ENCODE data around the gene PGGHG.

Gene PGGHG

GRCh38 chr11:293852-294661 lies 5.1 kb downstream of the PGGHG start:
- no peak for DNase-seq

DNA sequence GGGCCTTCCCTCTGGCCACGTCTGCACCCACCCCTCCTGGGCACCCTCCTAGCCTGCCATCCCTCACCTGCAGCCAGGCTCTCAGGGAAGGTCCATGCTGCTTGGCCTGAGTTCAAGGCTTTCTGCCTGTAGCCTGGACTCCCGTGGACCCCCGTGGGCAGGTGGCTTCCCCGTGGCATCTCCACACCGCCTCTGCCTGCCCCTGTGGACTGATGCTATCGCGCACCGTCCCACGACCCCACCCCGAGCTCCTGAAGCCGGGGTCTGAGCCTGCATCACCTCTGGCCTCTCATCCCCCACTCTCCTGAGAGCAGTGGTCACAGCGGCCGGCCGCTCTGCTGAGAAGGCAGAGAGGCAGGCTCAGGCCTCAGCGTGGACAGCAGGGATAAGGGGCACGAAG lies 5.9 kb downstream of the PGGHG start:
- no peak for DNase-seq
- intact Hi-C loops (cut with DNase I): no loop called here

More at GRCh38 chr11:293852-294661, 5.1 kb downstream of the PGGHG start:
- intact Hi-C loops (cut with DNase I): no loop called here

- intact Hi-C loops (cut with DNase I): no loop called here
- no peak for DNase-seq
Measured at GRCh38 chr11:295351-296170, 6.6 kb downstream of the PGGHG start.

GRCh38 chr11:296171-297050 lies 7.5 kb downstream of the PGGHG start:
- no peak for DNase-seq
- intact Hi-C loops (cut with DNase I): no loop called here

DNA sequence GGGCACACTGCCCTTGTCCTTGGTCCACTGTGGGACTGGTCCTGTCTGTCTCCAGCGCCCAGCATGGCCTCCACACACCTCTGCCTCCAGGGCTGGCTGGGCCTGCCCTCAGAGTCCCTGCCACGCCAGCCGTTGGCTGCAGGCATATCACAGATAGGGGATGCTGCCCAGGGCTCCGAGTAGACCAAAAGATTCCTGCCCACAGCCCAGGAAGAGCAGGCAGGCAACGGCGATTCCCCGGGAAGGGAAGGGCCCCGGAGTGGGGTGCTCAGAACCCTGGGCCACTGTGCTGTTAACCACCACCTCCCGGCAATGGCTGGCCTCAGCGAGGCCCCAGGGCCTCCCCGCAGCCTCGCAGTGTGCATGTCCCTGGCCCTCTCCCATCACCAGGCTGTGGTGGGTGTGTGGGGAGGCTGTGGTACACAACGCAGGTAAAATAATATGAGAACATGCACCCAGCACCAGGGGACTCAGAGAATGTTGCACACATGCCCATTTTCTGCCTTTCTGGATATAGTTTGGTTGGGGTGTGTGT lies 8.2 kb downstream of the PGGHG start:
- intact Hi-C loops (cut with DNase I): no loop called here
- DNase-seq: no peak

- DNase-seq: no peak
- intact Hi-C loops (cut with DNase I): no loop called here
Measured at GRCh38 chr11:297586-298405, 8.9 kb downstream of the PGGHG start.

DNA sequence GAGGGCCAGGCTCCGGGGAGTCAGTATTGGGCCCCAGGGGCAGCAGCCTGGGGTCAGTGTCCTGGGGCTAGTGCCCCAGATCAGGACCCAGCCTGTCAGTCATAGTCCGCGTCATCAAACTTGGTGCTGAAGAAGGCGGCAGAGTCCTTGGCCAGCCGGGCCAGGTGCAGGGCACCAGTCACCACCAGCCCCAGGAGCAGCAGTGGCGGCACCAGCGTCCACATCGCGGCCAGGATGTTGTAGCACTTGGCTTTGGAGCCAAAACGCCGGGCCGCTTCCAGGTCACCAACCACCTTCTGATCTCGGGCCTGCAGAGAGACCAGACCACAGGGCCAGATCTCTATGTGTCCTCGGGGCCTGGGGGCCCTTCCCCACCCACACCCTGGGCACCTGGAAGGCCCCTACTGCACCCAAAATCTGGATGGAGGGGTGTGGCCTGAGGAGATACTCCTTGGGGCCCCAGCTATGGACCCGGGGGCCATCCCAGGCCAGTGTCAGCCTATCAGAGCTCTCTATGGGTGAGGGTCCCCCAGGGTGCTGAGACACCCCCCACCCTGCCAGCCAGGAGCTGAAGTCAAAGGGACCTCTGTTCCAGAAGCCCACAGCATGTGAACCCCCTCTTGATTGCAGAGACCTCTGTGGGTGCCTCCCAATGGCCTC lies 9.6 kb downstream of the PGGHG start:
- intact Hi-C loops (cut with DNase I): no loop called here
- no peak for DNase-seq

GRCh38 chr11:299081-299891 lies 10.4 kb downstream of the PGGHG start, which contains the start of gene IFITM5:
TSS of gene IFITM5 (minus strand) at chr11:299526. CDS start at chr11:299490, 36 bp downstream.
- no peak for DNase-seq
- intact Hi-C loops (cut with DNase I): no loop called here

DNA sequence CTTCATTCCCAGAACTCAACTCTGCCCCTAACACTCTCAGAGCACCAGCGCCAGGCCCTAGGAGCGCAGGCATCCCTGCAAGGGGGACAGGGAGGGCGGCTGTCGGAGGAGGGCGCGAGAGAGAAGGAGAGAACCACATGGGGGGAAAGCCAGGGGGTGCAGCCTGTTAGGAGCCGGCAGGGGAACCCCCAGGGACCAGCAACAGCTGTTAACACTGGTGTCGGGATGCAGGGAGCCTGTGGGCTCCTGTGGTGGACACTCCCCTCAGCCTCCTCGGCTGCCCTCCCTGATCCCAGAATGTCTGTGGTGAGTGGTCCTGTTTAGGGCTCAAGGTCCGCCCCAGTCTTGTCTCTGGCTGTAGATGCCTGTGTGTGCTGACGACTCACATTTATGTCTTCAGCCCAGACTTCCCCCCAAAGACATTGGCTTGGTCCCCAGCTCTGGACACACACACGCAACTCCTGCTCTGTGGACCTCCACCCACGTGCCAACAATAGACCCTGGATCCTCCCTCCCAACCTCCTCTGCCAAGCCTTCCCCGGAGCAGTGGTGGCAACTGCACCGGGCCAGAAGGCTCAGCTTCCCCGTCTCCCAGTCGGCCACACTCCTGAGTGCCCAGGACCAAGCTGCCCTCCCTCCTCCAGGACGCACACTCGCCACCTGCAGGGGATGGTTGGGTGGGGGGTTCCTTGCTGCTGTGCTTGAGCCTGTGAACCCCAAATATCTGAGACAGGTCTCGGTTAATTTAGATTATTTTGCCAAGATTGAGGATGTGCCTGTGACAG lies 11.2 kb downstream of the PGGHG start:
- DNase-seq: peak in 1 of 42 donors; percentile 20
- intact Hi-C loops (cut with DNase I): loop anchor here (10.0 kb wide), 1 partner anchor 55 kb away; no protein-coding TSS in a partner anchor

- intact Hi-C loops (cut with DNase I): loop anchor here (10.0 kb wide), 1 partner anchor 51 kb away; no protein-coding TSS in a partner anchor
- DNase-seq: no peak
Measured at GRCh38 chr11:303363-303762, 14.4 kb downstream of the PGGHG start.

GRCh38 chr11:304061-304506 lies 15.2 kb downstream of the PGGHG start:
- DNase-seq: no peak
- intact Hi-C loops (cut with DNase I): loop anchor here (10.0 kb wide), 1 partner anchor 51 kb away; no protein-coding TSS in a partner anchor

DNA sequence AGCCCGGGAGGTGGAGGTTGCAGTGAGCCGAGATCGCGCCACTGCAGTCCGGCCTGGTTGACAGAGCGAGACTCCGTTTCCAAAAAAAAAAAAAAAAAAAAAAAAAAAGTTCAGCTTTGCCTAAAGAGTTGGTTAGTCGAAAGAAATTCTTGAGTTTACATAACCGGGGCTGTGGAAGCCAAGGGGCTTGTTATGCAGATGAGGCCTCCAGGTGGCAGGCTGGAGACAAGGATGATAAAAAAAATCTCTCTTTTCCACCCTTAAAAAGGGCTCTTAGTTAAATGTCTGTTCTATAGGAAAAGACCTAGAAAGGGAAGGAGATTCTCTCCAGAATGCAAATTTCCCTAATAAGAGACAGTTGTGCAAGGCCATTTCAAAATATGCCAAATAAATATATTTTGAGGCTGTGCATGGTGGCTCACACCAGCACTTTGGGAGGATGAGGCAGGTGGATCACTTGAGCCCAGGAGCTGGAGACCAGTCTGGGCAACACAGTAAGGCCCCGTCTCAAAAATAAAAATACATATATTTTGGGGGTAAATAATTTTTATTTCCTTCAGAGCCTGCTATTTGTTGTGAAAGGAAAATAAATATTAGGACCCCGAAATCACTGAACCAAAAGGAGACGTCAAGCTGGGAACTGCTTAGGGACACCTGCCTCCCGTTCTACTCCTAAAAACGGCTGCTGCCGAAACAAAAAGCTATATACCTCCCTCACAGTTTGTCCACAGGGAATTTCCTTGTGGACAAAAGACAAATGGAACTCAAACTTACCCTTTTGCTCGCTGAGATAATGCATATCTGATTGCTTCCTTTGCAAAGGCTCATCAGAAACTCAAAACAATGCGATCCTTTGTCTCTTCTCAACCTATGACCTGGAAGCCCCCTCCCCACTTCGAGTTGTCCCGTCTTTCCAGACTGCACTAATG lies 16.3 kb downstream of the PGGHG start:
- DNase-seq: peak; percentile 22 to 87 (median 64)
- intact Hi-C loops (cut with DNase I): loop anchor here (10.0 kb wide), 1 partner anchor 50 kb away; no protein-coding TSS in a partner anchor

DNA sequence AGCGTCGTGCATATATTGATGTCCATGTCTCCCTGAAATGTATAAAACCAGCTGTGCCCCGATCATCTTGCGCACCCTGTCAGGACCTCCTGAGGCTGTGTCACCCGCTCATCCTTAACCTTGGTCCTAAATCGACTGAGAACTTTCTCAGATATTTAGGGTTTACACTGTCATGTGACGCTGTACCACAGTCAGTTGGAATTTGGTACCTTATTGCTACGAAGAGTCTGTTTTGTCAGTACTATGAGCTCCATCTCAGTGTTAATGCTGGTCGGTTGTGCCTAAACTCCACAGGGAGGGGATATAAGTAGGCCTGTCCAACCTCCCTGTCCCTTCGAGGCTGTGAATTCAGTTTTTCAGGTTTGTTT lies 16.9 kb downstream of the PGGHG start:
- intact Hi-C loops (cut with DNase I): loop anchor here (10.0 kb wide), 1 partner anchor 49 kb away; no protein-coding TSS in a partner anchor
- no peak for DNase-seq

- intact Hi-C loops (cut with DNase I): loop anchor here (10.0 kb wide), 1 partner anchor 48 kb away; no protein-coding TSS in a partner anchor
- no peak for DNase-seq
Measured at GRCh38 chr11:306645-307371, 17.9 kb downstream of the PGGHG start.

All from head of caudate nucleus (tissue), 42 donors.